ENCODE data around the gene FBXO7. TPM values are rescaled to one million over a fixed set of nuclear protein-coding genes. Genes with fewer than 3 reads are reported as not detected.

Gene FBXO7
- total RNA-seq, 1 experiment from 2014 or later = 47.8 TPM

DNA sequence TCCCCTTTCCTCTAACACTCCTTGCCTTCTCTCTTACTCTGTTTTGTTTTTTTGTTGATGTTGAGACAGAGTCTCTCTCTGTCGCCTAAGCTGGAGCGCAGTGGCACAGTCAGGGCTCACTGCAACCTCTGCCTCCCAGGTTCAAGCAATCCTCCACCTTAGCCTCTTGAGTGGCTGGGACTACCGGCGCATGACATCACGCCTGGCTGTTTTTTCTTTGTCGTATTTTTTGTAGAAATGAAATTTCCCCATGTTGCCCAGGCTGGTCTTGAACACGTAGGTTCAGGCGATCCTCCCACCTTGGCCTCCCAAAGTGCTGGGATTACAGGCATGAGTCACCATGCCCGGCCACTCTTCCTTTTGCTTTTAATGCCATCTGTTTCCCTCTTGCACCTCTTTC lies 72.3 kb downstream of the FBXO7 start:
- TF ChIP-seq, protein P1, sequence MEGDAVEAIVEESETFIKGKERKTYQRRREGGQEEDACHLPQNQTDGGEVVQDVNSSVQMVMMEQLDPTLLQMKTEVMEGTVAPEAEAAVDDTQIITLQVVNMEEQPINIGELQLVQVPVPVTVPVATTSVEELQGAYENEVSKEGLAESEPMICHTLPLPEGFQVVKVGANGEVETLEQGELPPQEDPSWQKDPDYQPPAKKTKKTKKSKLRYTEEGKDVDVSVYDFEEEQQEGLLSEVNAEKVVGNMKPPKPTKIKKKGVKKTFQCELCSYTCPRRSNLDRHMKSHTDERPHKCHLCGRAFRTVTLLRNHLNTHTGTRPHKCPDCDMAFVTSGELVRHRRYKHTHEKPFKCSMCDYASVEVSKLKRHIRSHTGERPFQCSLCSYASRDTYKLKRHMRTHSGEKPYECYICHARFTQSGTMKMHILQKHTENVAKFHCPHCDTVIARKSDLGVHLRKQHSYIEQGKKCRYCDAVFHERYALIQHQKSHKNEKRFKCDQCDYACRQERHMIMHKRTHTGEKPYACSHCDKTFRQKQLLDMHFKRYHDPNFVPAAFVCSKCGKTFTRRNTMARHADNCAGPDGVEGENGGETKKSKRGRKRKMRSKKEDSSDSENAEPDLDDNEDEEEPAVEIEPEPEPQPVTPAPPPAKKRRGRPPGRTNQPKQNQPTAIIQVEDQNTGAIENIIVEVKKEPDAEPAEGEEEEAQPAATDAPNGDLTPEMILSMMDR (conservative IDR thresholded peaks at IDR 0.05) = no peak
- Histone ChIP-seq H2BK5ac (ENCODE audit: insufficient read length, low read length) (no peak overlapping the region), H3K4ac (ENCODE audit: low read depth, low read length) (no peak overlapping the region), H3K27ac (ENCODE audit: insufficient read length, low read depth, low read length) (no peak overlapping the region), H3K23me2 (ENCODE audit: insufficient read length, low read depth, low read length, poor library complexity, severe bottlenecking) (no peaks in the 10 kb centered on the region), H2AK5ac (ENCODE audit: insufficient read length, low read length) (no peak overlapping the region), H2BK15ac (ENCODE audit: low read depth, low read length) (no peak overlapping the region), H3K9me3 (ENCODE audit: control insufficient read depth, low read depth, low read length) (no peaks in the 10 kb centered on the region), H4K8ac (replicated peaks; ENCODE audit: insufficient read length, low read depth, low read length) (no peak overlapping the region), H2AFZ (ENCODE audit: low read length) (no peak overlapping the region), H3K4me1 (ENCODE audit: insufficient read depth, low read length) (no peaks in the 10 kb centered on the region), H3K79me1 (ENCODE audit: insufficient read depth, low read depth, low read length, poor library complexity, severe bottlenecking) (no peaks in the 10 kb centered on the region), H3T11ph (ENCODE audit: low read length) (no peak overlapping the region), H3K18ac (ENCODE audit: insufficient read length, low read depth, low read length) (no peak overlapping the region), H4K91ac (ENCODE audit: insufficient read length, low read depth, low read length) (no peak overlapping the region), H2BK120ac (ENCODE audit: low read depth, low read length, poor library complexity, severe bottlenecking) (no peak overlapping the region), H3K79me2 (ENCODE audit: insufficient read depth, low read length) (no peaks in the 10 kb centered on the region), H2BK12ac (ENCODE audit: insufficient read length, low read depth, low read length) (no peak overlapping the region), H3K9ac (ENCODE audit: extremely low read depth, insufficient read length, low read length) (no peak overlapping the region), H3K14ac (ENCODE audit: insufficient read depth, low read length) (no peak overlapping the region), H2BK20ac (ENCODE audit: low read depth, low read length, poor library complexity, severe bottlenecking) (no peak overlapping the region), H3K56ac (ENCODE audit: insufficient read length, low read depth, low read length) (no peak overlapping the region), H4K5ac (ENCODE audit: insufficient read length, low read depth, low read length) (no peak overlapping the region), H3K4me2 (ENCODE audit: insufficient read depth, insufficient read length, low read length) (no peak overlapping the region), H4K20me1 (ENCODE audit: control insufficient read depth, insufficient read depth, insufficient read length) (no peaks in the 10 kb centered on the region), H3K27me3 (ENCODE audit: insufficient read depth, low read length) (no peaks in the 10 kb centered on the region), H3K23ac (ENCODE audit: insufficient read length, low read depth, low read length) (no peak overlapping the region)
- no CpG with 5 or more reads among the region's 9 CpGs for WGBS (ENCODE audit: extremely low coverage, insufficient read length, low lambda C conversion rate)
- DNase-seq = no peak
- Mint-ChIP-seq H3K27ac (no peak overlapping the region), H3K4me3 (no peak overlapping the region), H3K36me3 (ENCODE audit: insufficient read depth in 1 of 3, low read depth in 3 of 3) (peaks cover 0 to 3% (median 0%) of the 10 kb centered on the region in 3 experiments; a peak in 3 of 7 replicates), H3K9me3 (peaks cover 0 to 3% of the 10 kb centered on the region in 2 experiments; a peak in 1 of 5 replicates), H3K4me1 (no peaks in the 10 kb centered on the region), H3K27me3 (ENCODE audit: low read depth) (peaks cover 10% of the 10 kb centered on the region)

Data from H9 (cell line).